Activated naive CD8-positive, alpha-beta T cell treated with anti-CD3 and anti-CD28 coated beads, Interleukin-2, amount 50 U/mL, for 16 hours (primary cell): ENCODE results near the gene PASK.
"Not testable (repeated sequence)": the region's sequence is repeated elsewhere in the genome, so short reads cannot be mapped to it uniquely, and the experiment has no call there.

Source experiments
- DNase-seq: peaks from one replicate; pipeline ENCODE4 v3.0.0-alpha.2; 2020; ENCODE audit warnings: low read depth, low spot score

The PASK gene

GRCh38 chr2:241107031-241107783 lies 42.1 kb downstream of the PASK start:
- DNase-seq: no peak

- no peak for DNase-seq
Measured at GRCh38 chr2:241105641-241106040, 43.6 kb downstream of the PASK start.

GRCh38 chr2:241104611-241105010 lies 44.7 kb downstream of the PASK start:
- DNase-seq: not testable (repeated sequence)

GRCh38 chr2:241103176-241103595 lies 46.1 kb downstream of the PASK start:
- no peak for DNase-seq

GRCh38 chr2:241102239-241102803 lies 47.0 kb downstream of the PASK start, which contains the start of gene MTERF4:
Gene MTERF4 (minus strand): TSS chr2:241102287. CDS start chr2:241102273, 14 bp downstream.
- DNase-seq: peak; percentile 78

GRCh38 chr2:241099246-241099645 lies 50.0 kb downstream of the PASK start:
- no peak for DNase-seq

GRCh38 chr2:241096979-241097378 lies 52.3 kb downstream of the PASK start:
- DNase-seq: no peak

GRCh38 chr2:241095594-241096290 lies 53.5 kb downstream of the PASK start:
- DNase-seq: no peak

GRCh38 chr2:241094924-241095420 lies 54.3 kb downstream of the PASK start:
- DNase-seq: no peak

GRCh38 chr2:241094172-241094571 lies 55.1 kb downstream of the PASK start:
- DNase-seq: no peak

GRCh38 chr2:241093133-241093781 lies 56.0 kb downstream of the PASK start:
- not testable (repeated sequence) for DNase-seq

GRCh38 chr2:241092677-241093076 lies 56.6 kb downstream of the PASK start:
- no peak for DNase-seq

GRCh38 chr2:241091734-241092445 lies 57.4 kb downstream of the PASK start:
- no peak for DNase-seq

- no peak for DNase-seq
Measured at GRCh38 chr2:241091201-241091600, 58.1 kb downstream of the PASK start.

GRCh38 chr2:241088791-241089732 lies 60.2 kb downstream of the PASK start:
- no peak for DNase-seq

GRCh38 chr2:241088376-241088775 lies 60.9 kb downstream of the PASK start:
- no peak for DNase-seq

- no peak for DNase-seq
Measured at GRCh38 chr2:241087420-241088268, 61.6 kb downstream of the PASK start.

GRCh38 chr2:241084856-241085444 lies 64.3 kb downstream of the PASK start:
- DNase-seq: no peak

- DNase-seq: no peak
Measured at GRCh38 chr2:241083091-241083415, 66.2 kb downstream of the PASK start.
